ENCODE measurements around the gene IHH. TPM values are rescaled to one million over a fixed set of nuclear protein-coding genes. Genes with fewer than 3 reads are reported as not detected.

The IHH gene
- total RNA-seq, 1 donor from 2014 or later, result 10.8 TPM

- Mint-ChIP-seq H3K27ac (no peak overlapping the region), H3K9me3 (no peaks in the 10 kb centered on the region), H3K36me3 (no peaks in the 10 kb centered on the region), H3K27me3 (peaks cover 67% of the 10 kb centered on the region), H3K4me1 (ENCODE audit: unreplicated experiment) (no peaks in the 10 kb centered on the region), H3K4me3 (no peak overlapping the region)
- no peak for DNase-seq (ENCODE audit: extremely low spot score, unreplicated experiment)
- TF ChIP-seq CTCF (conservative IDR thresholded peaks at IDR 0.05), result no peak
Observed at GRCh38 chr2:219017201-219017931, 43.4 kb downstream of the IHH start.

GRCh38 chr2:219016721-219017120 is 44.0 kb downstream of the IHH start:
- no peaks in the 10 kb centered on the region for H3K9me3 Mint-ChIP-seq
- no peak overlapping the region for H3K4me3 Mint-ChIP-seq
- no peak overlapping the region for H3K27ac Mint-ChIP-seq
- no peaks in the 10 kb centered on the region for H3K36me3 Mint-ChIP-seq
- no peaks in the 10 kb centered on the region for H3K4me1 Mint-ChIP-seq (ENCODE audit: unreplicated experiment)
- no peak for DNase-seq (ENCODE audit: extremely low spot score, unreplicated experiment)
- peaks cover 70% of the 10 kb centered on the region for H3K27me3 Mint-ChIP-seq
- TF ChIP-seq CTCF (conservative IDR thresholded peaks at IDR 0.05), result no peak

DNA sequence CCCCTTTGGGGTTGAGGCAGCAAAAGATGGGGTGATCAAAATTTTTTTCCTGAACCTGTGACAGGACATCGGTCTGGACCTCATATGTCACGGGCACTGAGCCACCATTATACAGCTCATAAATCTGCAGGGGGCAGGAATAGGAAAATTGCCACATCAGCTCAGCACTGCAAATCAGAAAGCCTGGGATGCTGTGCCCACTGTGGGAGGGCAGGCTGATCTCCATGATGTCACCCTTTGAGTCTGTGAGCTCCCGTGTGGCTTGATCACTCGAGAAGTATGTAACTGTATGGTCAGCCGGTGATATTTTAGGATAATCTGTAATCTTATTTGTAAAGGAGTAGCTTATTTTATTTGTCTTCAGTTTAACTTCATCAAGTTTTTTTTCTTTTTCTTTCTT is 49.8 kb downstream of the IHH start:
- no peaks in the 10 kb centered on the region for H3K9me3 Mint-ChIP-seq
- TF ChIP-seq CTCF (conservative IDR thresholded peaks at IDR 0.05), result no peak
- H3K27ac Mint-ChIP-seq, result no peak overlapping the region
- H3K4me1 Mint-ChIP-seq (ENCODE audit: unreplicated experiment), result no peaks in the 10 kb centered on the region
- H3K4me3 Mint-ChIP-seq, result no peak overlapping the region
- H3K36me3 Mint-ChIP-seq, result no peaks in the 10 kb centered on the region
- peaks cover 65% of the 10 kb centered on the region for H3K27me3 Mint-ChIP-seq
- DNase-seq (ENCODE audit: extremely low spot score, unreplicated experiment), result no peak

- no peak overlapping the region for H3K4me3 Mint-ChIP-seq
- no peaks in the 10 kb centered on the region for H3K9me3 Mint-ChIP-seq
- no peak overlapping the region for H3K27ac Mint-ChIP-seq
- H3K36me3 Mint-ChIP-seq, result no peaks in the 10 kb centered on the region
- TF ChIP-seq CTCF (conservative IDR thresholded peaks at IDR 0.05), result peak; percentile 56
- peaks cover 65% of the 10 kb centered on the region for H3K27me3 Mint-ChIP-seq
- no peak for DNase-seq (ENCODE audit: extremely low spot score, unreplicated experiment)
- no peaks in the 10 kb centered on the region for H3K4me1 Mint-ChIP-seq (ENCODE audit: unreplicated experiment)
Observed at GRCh38 chr2:219010162-219010756, 50.5 kb downstream of the IHH start.

DNA sequence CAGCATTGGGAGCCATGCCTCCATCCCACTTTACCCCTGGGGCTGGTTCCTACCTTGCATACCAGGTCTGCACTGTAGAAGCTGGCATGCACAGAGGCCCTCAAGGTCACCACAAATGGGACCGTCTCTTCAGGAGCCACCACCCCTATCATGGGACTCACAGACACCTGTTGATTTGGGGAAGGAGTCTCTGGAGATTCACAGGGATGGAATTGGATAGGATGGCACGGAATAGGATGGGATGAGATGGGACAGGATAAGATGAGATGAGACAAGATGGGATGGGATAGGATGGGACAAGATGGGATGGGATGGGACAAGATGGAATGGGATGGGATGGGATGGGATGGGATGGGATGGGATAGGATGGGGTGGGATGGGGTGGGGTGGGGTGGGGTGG is 51.4 kb downstream of the IHH start:
- Mint-ChIP-seq H3K4me1 (ENCODE audit: unreplicated experiment) (no peaks in the 10 kb centered on the region), H3K27ac (no peak overlapping the region), H3K9me3 (no peaks in the 10 kb centered on the region), H3K4me3 (no peak overlapping the region), H3K36me3 (no peaks in the 10 kb centered on the region), H3K27me3 (peaks cover 65% of the 10 kb centered on the region)
- DNase-seq (ENCODE audit: extremely low spot score, unreplicated experiment), result no peak
- no peak for TF ChIP-seq CTCF (conservative IDR thresholded peaks at IDR 0.05)

Small RNA genes lying within 50 kb of the gene (microRNA-seq; reads per million reads assigned to microRNA genes)
- 7.4 reads per million, percentile 28 among the genes with 10 or more reads in this experiment for gene MIR3131

Other genes with a start within 250 kb of the IHH start
- not detected in 2 replicates for gene PRKAG3, start 229.1 kb downstream of the IHH start, total RNA-seq (ENCODE audit: low replicate concordance)
- gene WNT6, start 201.1 kb downstream of the IHH start, total RNA-seq (ENCODE audit: low replicate concordance), result 24.7 and 123 TPM in 2 replicates
- 5.5 and 31.8 TPM in 2 replicates for gene WNT10A, start 180.1 kb downstream of the IHH start, total RNA-seq (ENCODE audit: low replicate concordance)
- 5.9 and 10.0 TPM in 2 replicates for gene CDK5R2, start 101.3 kb downstream of the IHH start, total RNA-seq (ENCODE audit: low replicate concordance)
- gene FEV, start 75.7 kb downstream of the IHH start, total RNA-seq (ENCODE audit: low replicate concordance), result 12.5 and 51.1 TPM in 2 replicates
- gene CRYBA2, start 67.5 kb downstream of the IHH start, total RNA-seq (ENCODE audit: low replicate concordance), result 77.3 and 179 TPM in 2 replicates
- gene CFAP65, start 19.4 kb downstream of the IHH start, total RNA-seq (ENCODE audit: low replicate concordance), result 0.29 and 2.1 TPM in 2 replicates
- 17.9 and 19.6 TPM in 2 replicates for gene NHEJ1, start 99.9 kb upstream of the IHH start, total RNA-seq (ENCODE audit: low replicate concordance)
- 5.5 and 6.1 TPM in 2 replicates for gene SLC23A3, start 109.1 kb upstream of the IHH start, total RNA-seq (ENCODE audit: low replicate concordance)
- gene CNPPD1, start 116.0 kb upstream of the IHH start, total RNA-seq (ENCODE audit: low replicate concordance), result 37.8 and 54.0 TPM in 2 replicates
- gene RETREG2, start 117.4 kb upstream of the IHH start, total RNA-seq (ENCODE audit: low replicate concordance), result 86.2 and 88.7 TPM in 2 replicates
- 25.9 and 28.2 TPM in 2 replicates for gene ZFAND2B, start 145.9 kb upstream of the IHH start, total RNA-seq (ENCODE audit: low replicate concordance)
- gene ABCB6, start 158.0 kb upstream of the IHH start, total RNA-seq (ENCODE audit: low replicate concordance), result 40.4 and 70.7 TPM in 2 replicates
- 46.4 and 52.9 TPM in 2 replicates for gene ATG9A, start 168.7 kb upstream of the IHH start, total RNA-seq (ENCODE audit: low replicate concordance)
- 58.7 and 58.8 TPM in 2 replicates for gene ANKZF1, start 168.9 kb upstream of the IHH start, total RNA-seq (ENCODE audit: low replicate concordance)
- 4.4 and 16.1 TPM in 2 replicates for gene GLB1L, start 184.5 kb upstream of the IHH start, total RNA-seq (ENCODE audit: low replicate concordance)
- gene STK16, start 184.6 kb upstream of the IHH start, total RNA-seq (ENCODE audit: low replicate concordance), result 34.2 and 37.5 TPM in 2 replicates
- not detected in 2 replicates for gene TUBA4B, start 192.3 kb upstream of the IHH start, total RNA-seq (ENCODE audit: low replicate concordance)
- gene TUBA4A, start 193.0 kb upstream of the IHH start, total RNA-seq (ENCODE audit: low replicate concordance), result 25.4 and 81.1 TPM in 2 replicates
- gene DNAJB2, start 218.4 kb upstream of the IHH start, total RNA-seq (ENCODE audit: low replicate concordance), result 68.5 and 109 TPM in 2 replicates
- gene PTPRN, start 248.5 kb upstream of the IHH start, total RNA-seq (ENCODE audit: low replicate concordance), result 17.5 and 35.6 TPM in 2 replicates